H1 (cell line): Measurements from ENCODE around the gene EBF3. TPM values are rescaled to one million over a fixed set of nuclear protein-coding genes. Genes with fewer than 3 reads are reported as not detected.

Experiments used
- CTCF ChIA-PET: fragments of 300-600 bp; sonication (Branson Sonifier 250); formaldehyde crosslinking; loops from one replicate; lab custom pipeline; 2021; ENCODE audit not compliant: partially characterized antibody; lab: Charles Lee
- POLR2A ChIA-PET: fragments of 300-600 bp; sonication (Branson Sonifier 250); formaldehyde crosslinking; loops from one replicate; lab custom pipeline; 2021; ENCODE audit warnings: inconsistent platforms; ENCODE audit not compliant: partially characterized antibody; lab: Charles Lee
- DNase-seq, 2 experiments: peaks; one replicate each; pipeline versions ENCODE4 v3.0.0 to v3.0.0-alpha.2; 2010 to 2022; ENCODE audit warnings: low spot score in 2 of 2, low read depth in 1 of 2, mixed read lengths in 1 of 2
- FAIRE-seq: peaks from 2 replicates; lab custom pipeline; 2011; peaks lifted over from hg19 to GRCh38; lab: Jason Lieb, UNC
- H2AFZ ChIP-seq: 2 replicates; pipeline ENCODE4 v1.8.1; 2012; ENCODE audit warnings: low read length, inconsistent platforms
- H2AK5ac ChIP-seq: 2 replicates; pipeline ENCODE4 v1.6.1; 2013; ENCODE audit warnings: low read depth, low read length
- H2BK120ac ChIP-seq: replicated peaks from 2 replicates; pipeline ENCODE3; 2013; ENCODE audit warnings: low read depth, low read length, inconsistent platforms
- H2BK12ac ChIP-seq: 2 replicates; pipeline ENCODE4 v1.6.1; 2013; ENCODE audit warnings: low read depth, low read length
- H2BK15ac ChIP-seq: 2 replicates; pipeline ENCODE4 v1.6.1; 2013; ENCODE audit warnings: low read length
- H2BK20ac ChIP-seq: 2 replicates; pipeline ENCODE4 v1.6.1; 2013; ENCODE audit warnings: low read length
- H2BK5ac ChIP-seq: 2 replicates; pipeline ENCODE4 v1.6.1; 2013; ENCODE audit warnings: low read depth, low read length
- H3K14ac ChIP-seq: 2 replicates; pipeline ENCODE4 v1.6.1; 2013; ENCODE audit warnings: inconsistent platforms; ENCODE audit not compliant: insufficient read length
- H3K18ac ChIP-seq: 2 replicates; pipeline ENCODE4 v1.6.1; 2013; ENCODE audit warnings: low read length; ENCODE audit errors: extremely low read depth
- H3K23ac ChIP-seq: 2 replicates; pipeline ENCODE4 v1.6.1; 2013; ENCODE audit warnings: inconsistent platforms; ENCODE audit not compliant: insufficient read length
- H3K23me2 ChIP-seq: 2 replicates; pipeline ENCODE4 v1.6.1; 2013; ENCODE audit warnings: low read depth, low read length
- H3K27ac ChIP-seq: 2 replicates; pipeline ENCODE4 v1.6.1; 2011; ENCODE audit warnings: low read depth, low read length, inconsistent platforms
- H3K27me3 ChIP-seq, 4 experiments: replicated peaks in 1 of 4; 1 replicate in 1 of 4; 2 replicates in 3 of 4; pipeline versions ENCODE4 v1.6.1 to v1.8.1; 2011 to 2013; ENCODE audit warnings: low read length in 3 of 4, mild to moderate bottlenecking in 3 of 4, inconsistent platforms in 2 of 4, mixed read lengths in 2 of 4, moderate library complexity in 1 of 4; ENCODE audit not compliant: control insufficient read depth in 3 of 4, insufficient read depth in 3 of 4; ENCODE audit errors: extremely low read depth in 1 of 4
- H3K36me3 ChIP-seq, 4 experiments: 2 replicates each; pipeline versions ENCODE4 v1.6.1 to v1.8.1; 2011 to 2013; ENCODE audit warnings: mild to moderate bottlenecking in 4 of 4, low read length in 3 of 4, moderate library complexity in 2 of 4, control low read depth in 1 of 4, inconsistent platforms in 1 of 4; ENCODE audit not compliant: insufficient read depth in 4 of 4, control insufficient read depth in 2 of 4
- H3K4ac ChIP-seq: replicated peaks from 2 replicates; pipeline ENCODE3; 2013; ENCODE audit warnings: low read length, low read depth, mixed read lengths, inconsistent platforms; ENCODE audit not compliant: insufficient read length
- H3K4me1 ChIP-seq, 4 experiments: replicated peaks in 1 of 4; 1 replicate in 1 of 4; 2 replicates in 3 of 4; pipeline versions ENCODE4 v1.6.1 to v1.8.1; 2011 to 2013; ENCODE audit warnings: low read length in 3 of 4, inconsistent platforms in 2 of 4, mixed read lengths in 1 of 4; ENCODE audit not compliant: insufficient read depth in 4 of 4, control insufficient read depth in 3 of 4
- H3K4me2 ChIP-seq, 2 experiments: 2 replicates each; pipeline versions ENCODE4 v1.6.1 to v1.8.1; 2011 to 2013; ENCODE audit warnings: low read depth in 2 of 2, low read length in 2 of 2, control low read depth in 1 of 2, inconsistent platforms in 1 of 2, mild to moderate bottlenecking in 1 of 2; ENCODE audit not compliant: insufficient read depth in 1 of 2
- H3K4me3 ChIP-seq, 4 experiments: fragments of 200-600, 300-600 bp in 1 of 4; sonication (generic), shearing (Covaris generic), sonication (Bioruptor Twin) in 1 of 4; 2 replicates each; pipeline versions ENCODE4 v1.5.1 to v1.8.1; 2011 to 2016; ENCODE audit warnings: low read length in 4 of 4, low read depth in 3 of 4, control low read depth in 2 of 4, inconsistent platforms in 2 of 4, mild to moderate bottlenecking in 2 of 4, mixed read lengths in 1 of 4, moderate library complexity in 1 of 4; ENCODE audit not compliant: insufficient read depth in 2 of 4; ENCODE audit errors: extremely low read depth in 1 of 4
- H3K56ac ChIP-seq: replicated peaks from 2 replicates; pipeline ENCODE3; 2013; ENCODE audit warnings: low read depth, mild to moderate bottlenecking, mixed read lengths, low read length, inconsistent platforms; ENCODE audit not compliant: insufficient read length
- H3K79me1 ChIP-seq: 2 replicates; pipeline ENCODE4 v1.6.1; 2013; ENCODE audit warnings: low read depth, low read length, control low read depth
- H3K79me2 ChIP-seq, 2 experiments: 2 replicates each; pipeline versions ENCODE4 v1.6.1 to v1.8.1; 2012 to 2013; ENCODE audit warnings: low read length in 2 of 2, mild to moderate bottlenecking in 2 of 2, inconsistent platforms in 1 of 2; ENCODE audit not compliant: insufficient read depth in 2 of 2, control insufficient read depth in 1 of 2
- H3K9ac ChIP-seq, 4 experiments: replicated peaks in 1 of 4; 1 replicate in 1 of 4; 2 replicates in 3 of 4; pipeline versions ENCODE4 v1.6.1 to v1.8.1; 2011 to 2013; ENCODE audit warnings: low read depth in 3 of 4, low read length in 3 of 4, control low read depth in 2 of 4, mild to moderate bottlenecking in 2 of 4, moderate library complexity in 2 of 4, inconsistent platforms in 1 of 4; ENCODE audit errors: extremely low read depth in 1 of 4
- H3K9me3 ChIP-seq, 2 experiments: 2 replicates each; pipeline versions ENCODE4 v1.6.1 to v1.8.1; 2012 to 2013; ENCODE audit warnings: mild to moderate bottlenecking in 2 of 2, moderate library complexity in 2 of 2, control low read depth in 1 of 2, inconsistent platforms in 1 of 2, low read depth in 1 of 2, low read length in 1 of 2, mixed read lengths in 1 of 2; ENCODE audit not compliant: insufficient read depth in 2 of 2
- H4K20me1 ChIP-seq, 2 experiments: replicated peaks in 1 of 2; 2 replicates each; pipeline versions ENCODE3 to v1.8.1; 2011 to 2013; ENCODE audit warnings: inconsistent platforms in 2 of 2, low read length in 2 of 2, mild to moderate bottlenecking in 1 of 2; ENCODE audit not compliant: insufficient read depth in 2 of 2, control insufficient read depth in 1 of 2
- H4K5ac ChIP-seq: 2 replicates; pipeline ENCODE4 v1.6.1; 2013; ENCODE audit warnings: low read length, low read depth, mixed read lengths, inconsistent platforms; ENCODE audit not compliant: insufficient read length
- H4K8ac ChIP-seq: 2 replicates; pipeline ENCODE4 v1.8.0; 2013; ENCODE audit warnings: mild to moderate bottlenecking, moderate library complexity, low read length, inconsistent platforms; ENCODE audit not compliant: insufficient read depth; ENCODE audit errors: extremely low read depth
- H4K91ac ChIP-seq: replicated peaks from 2 replicates; pipeline ENCODE3; 2013; ENCODE audit warnings: low read length, mixed read lengths, inconsistent platforms; ENCODE audit not compliant: insufficient read length
- CBX5 ChIP-seq: fragments of 300-800, 300-1000 bp; sonication (generic); IDR thresholded peaks from 2 replicates; pipeline ENCODE4 v1.7.1; 2016; ENCODE audit warnings: antibody characterized with exemption, low read length, low read depth
- CHD2 ChIP-seq: IDR thresholded peaks from 2 replicates; pipeline ENCODE4 v1.6.1; 2012; ENCODE audit warnings: low read length, improper control_type of control experiment
- GABPA ChIP-seq: IDR thresholded peaks from 2 replicates; pipeline ENCODE4 v1.6.1; 2011; ENCODE audit warnings: mild to moderate bottlenecking, low read length, moderate library complexity, borderline replicate concordance; ENCODE audit not compliant: insufficient read depth
- GTF2F1 ChIP-seq: IDR thresholded peaks from 2 replicates; pipeline ENCODE4 v1.6.1; 2012; ENCODE audit warnings: low read depth, low read length, improper control_type of control experiment, borderline replicate concordance
- KDM1A ChIP-seq: fragments of 200-600, 300-600 bp; sonication (generic); IDR thresholded peaks from 2 replicates; pipeline ENCODE4 v1.7.1; 2016; ENCODE audit warnings: mild to moderate bottlenecking, low read length, borderline replicate concordance
- KDM4A ChIP-seq: IDR thresholded peaks from one replicate; pipeline ENCODE4 v1.7.1; 2012; ENCODE audit warnings: low read depth, mild to moderate bottlenecking, moderate library complexity, low read length, inconsistent platforms; ENCODE audit not compliant: severe bottlenecking
- PHF8 ChIP-seq: fragments of 200-600 bp; sonication (generic); conservative IDR thresholded peaks from 2 replicates; pipeline ENCODE4 v1.7.1; 2012; ENCODE audit warnings: low read depth, mild to moderate bottlenecking, inconsistent platforms, low read length, moderate library complexity
- POLR2A ChIP-seq, 2 experiments: IDR thresholded peaks; 1 replicate in 1 of 2; 2 replicates in 1 of 2; pipeline ENCODE4 v1.6.1; 2011; ENCODE audit warnings: low read depth in 2 of 2, low read length in 2 of 2, mild to moderate bottlenecking in 2 of 2; ENCODE audit errors: control extremely low read depth in 1 of 2
- POLR2AphosphoS5 ChIP-seq: IDR thresholded peaks from 2 replicates; pipeline ENCODE4 v1.6.1; 2011; ENCODE audit warnings: low read depth, low read length
- RFX5 ChIP-seq: IDR thresholded peaks from 2 replicates; pipeline ENCODE4 v1.6.1; 2011; ENCODE audit warnings: low read depth, low read length, improper control_type of control experiment, borderline replicate concordance
- RNF2 ChIP-seq: fragments of 200-900, 300-1000 bp; sonication (generic); IDR thresholded peaks from 2 replicates; pipeline ENCODE4 v1.7.1; 2016; ENCODE audit warnings: borderline replicate concordance, low read depth, mild to moderate bottlenecking, antibody characterized with exemption, low read length; ENCODE audit not compliant: poor library complexity, severe bottlenecking; ENCODE audit errors: missing control alignments
- SP2 ChIP-seq: IDR thresholded peaks from 2 replicates; pipeline ENCODE4 v1.6.1; 2012; ENCODE audit warnings: mild to moderate bottlenecking, low read length, inconsistent platforms
- SRF ChIP-seq: IDR thresholded peaks from 2 replicates; pipeline ENCODE4 v1.6.1; 2011; ENCODE audit warnings: mild to moderate bottlenecking, low read depth, low read length, moderate library complexity
- TAF1 ChIP-seq: IDR thresholded peaks from 2 replicates; pipeline ENCODE4 v1.6.1; 2011; ENCODE audit warnings: mild to moderate bottlenecking, low read depth, low read length
- TBP ChIP-seq: IDR thresholded peaks from 2 replicates; pipeline ENCODE4 v1.6.1; 2011; ENCODE audit warnings: low read depth, low read length, improper control_type of control experiment
- WGBS, 2 experiments: shearing (Covaris generic) in 1 of 2; methylation state at CpG; one replicate each; pipeline versions ENCODE4 v1.1.6 to v1.1.7; 2013 to 2015; ENCODE audit warnings: low lambda C conversion rate in 2 of 2, mixed read lengths in 2 of 2, inconsistent platforms in 1 of 2, low coverage in 1 of 2, missing lambda C conversion rate in 1 of 2; ENCODE audit not compliant: insufficient replicate concordance in 2 of 2, insufficient coverage in 1 of 2, insufficient read length in 1 of 2; ENCODE audit errors: extremely low coverage in 1 of 2, missing lambda C conversion rate in 1 of 2; 5-methylcytosine and 5-hydroxymethylcytosine counted together
- polyA plus RNA-seq, 7 experiments: library from polyadenylated mRNA; depleted of rRNA in 3 of 7; stranded (reverse) in 5 of 7; unstranded in 2 of 7; fragments of >200 nt in 5 of 7; fragments of 200-250 nt in 2 of 7; gene quantifications; 1 replicate in 5 of 7; 2 replicates in 1 of 7; 4 replicates in 1 of 7; pipeline versions ENCODE4 v1.2.1 to v1.2.3, GENCODE V29; 2011 to 2013; ENCODE audit warnings: missing spikeins in 2 of 7, mixed read lengths in 2 of 7
- total RNA-seq: library from RNA; stranded (reverse); fragmentation: NEBNext Ultra II Directional; extraction: Animal tissue kit (Norgen Biotek cat#: 25700); gene quantifications from 2 replicates; pipeline ENCODE4 v1.2.1, GENCODE V29; 2021

EBF3 gene
- total and polyA plus RNA-seq, 2 of the 8 experiments (the other 6 are each of a cell fraction or from before 2014, with no cell fraction given) = 0.08 to 0.26 TPM

- Histone ChIP-seq H3K4me1 (peaks cover 0 to 2% (median 0%) of the 10 kb centered on the region in 4 experiments; a peak in 1 of 7 replicates), H2BK12ac (no peak overlapping the region), H3K27ac (no peak overlapping the region), H2BK120ac (no peak overlapping the region), H3K9ac (no peak overlapping the region), H3K9me3 (no peaks in the 10 kb centered on the region), H4K5ac (no peak overlapping the region), H4K8ac (no peak overlapping the region), H3K27me3 (no peaks in the 10 kb centered on the region), H3K23ac (no peak overlapping the region), H3K14ac (no peak overlapping the region), H3K4me2 (no peak overlapping the region), H2AFZ (no peak overlapping the region), H3K56ac (no peak overlapping the region), H3K4ac (no peak overlapping the region), H2BK20ac (no peak overlapping the region), H3K23me2 (no peaks in the 10 kb centered on the region), H2BK5ac (no peak overlapping the region), H2AK5ac (no peak overlapping the region), H3K79me1 (no peaks in the 10 kb centered on the region), H3K4me3 (no peak overlapping the region), H3K36me3 (no peaks in the 10 kb centered on the region), H3K18ac (no peak overlapping the region), H4K91ac (no peak overlapping the region), H3K79me2 (no peaks in the 10 kb centered on the region), H2BK15ac (peak overlapping the region; percentile 53; the same call in 1 of the 2 replicates), H4K20me1 (peaks cover 0 to 4% of the 10 kb centered on the region in 2 experiments)
- ChIA-PET POLR2A (no interaction called here), CTCF (interaction anchor here (1.1 to 16.4 kb wide), 8 partner anchors 11 to 174 kb away, joined by 3 to 131 read pairs (median 5); no protein-coding TSS in a partner anchor)
- DNase-seq = no peak
- WGBS, 2 experiments = 87% methylated on average over 6 of the region's 6 CpGs; no CpG with 5 or more reads in 1 of the 2 experiments
- no peak for FAIRE-seq
- TF ChIP-seq PHF8 (no peak), TAF1 (no peak), CHD2 (no peak), KDM1A (no peak), SP2 (no peak), TBP (no peak), POLR2AphosphoS5 (no peak), POLR2A (IDR thresholded peaks at IDR 0.05; ENCODE audit: control extremely low read depth in 1 of 2, low read depth in 2 of 2, low read length in 2 of 2) (no peak), CBX5 (no peak), GTF2F1 (no peak), GABPA (no peak), RNF2 (no peak), KDM4A (no peak), SRF (no peak), RFX5 (no peak)
Measured at GRCh38 chr10:129878835-129879234, 85.2 kb downstream of the EBF3 start.
